Measurements from ENCODE around the gene PANK1.

DNA sequence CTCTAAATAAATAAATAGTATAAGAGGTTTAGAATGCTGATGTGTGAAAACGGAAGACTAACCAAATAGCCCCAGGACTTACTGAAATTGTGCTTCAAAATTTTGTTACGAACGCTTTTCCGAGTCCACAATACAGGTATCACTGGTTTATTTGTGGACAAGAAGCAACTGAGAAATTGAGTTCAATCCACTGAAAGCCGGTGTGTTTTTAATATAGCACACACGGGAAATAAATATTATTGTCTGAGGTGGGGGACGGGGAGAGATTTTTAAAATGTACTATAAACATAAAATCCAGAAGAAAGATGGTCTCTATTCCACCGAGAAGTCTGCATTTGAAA, 110.2 kb downstream of the PANK1 start:
- TF ChIP-seq, protein P1, sequence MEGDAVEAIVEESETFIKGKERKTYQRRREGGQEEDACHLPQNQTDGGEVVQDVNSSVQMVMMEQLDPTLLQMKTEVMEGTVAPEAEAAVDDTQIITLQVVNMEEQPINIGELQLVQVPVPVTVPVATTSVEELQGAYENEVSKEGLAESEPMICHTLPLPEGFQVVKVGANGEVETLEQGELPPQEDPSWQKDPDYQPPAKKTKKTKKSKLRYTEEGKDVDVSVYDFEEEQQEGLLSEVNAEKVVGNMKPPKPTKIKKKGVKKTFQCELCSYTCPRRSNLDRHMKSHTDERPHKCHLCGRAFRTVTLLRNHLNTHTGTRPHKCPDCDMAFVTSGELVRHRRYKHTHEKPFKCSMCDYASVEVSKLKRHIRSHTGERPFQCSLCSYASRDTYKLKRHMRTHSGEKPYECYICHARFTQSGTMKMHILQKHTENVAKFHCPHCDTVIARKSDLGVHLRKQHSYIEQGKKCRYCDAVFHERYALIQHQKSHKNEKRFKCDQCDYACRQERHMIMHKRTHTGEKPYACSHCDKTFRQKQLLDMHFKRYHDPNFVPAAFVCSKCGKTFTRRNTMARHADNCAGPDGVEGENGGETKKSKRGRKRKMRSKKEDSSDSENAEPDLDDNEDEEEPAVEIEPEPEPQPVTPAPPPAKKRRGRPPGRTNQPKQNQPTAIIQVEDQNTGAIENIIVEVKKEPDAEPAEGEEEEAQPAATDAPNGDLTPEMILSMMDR (IDR thresholded peaks at IDR 0.05) = no peak
- TF ChIP-seq POLR2A (IDR thresholded peaks at IDR 0.05) = no peak

All from tibial nerve (tissue), 3 donors.